Ammon's horn (tissue), 1 donor: ENCODE measurements around the gene RAB3B.
"Not testable (repeated sequence)": the region's sequence is repeated elsewhere in the genome, so short reads cannot be mapped to it uniquely, and the experiment has no call there.

ENCODE experiments used
- DNase-seq: peaks from one replicate; pipeline ENCODE4 v3.0.0-alpha.2; 2016; ENCODE audit warnings: low spot score

RAB3B gene

GRCh38 chr1:51989582-51990477 lies 670 bp downstream of the RAB3B start:
- DNase-seq = no peak

GRCh38 chr1:51988254-51988653 lies 2.2 kb downstream of the RAB3B start:
- DNase-seq = no peak

- DNase-seq = no peak
These were observed 3.8 kb downstream of the RAB3B start for GRCh38 chr1:51986718-51987117.

GRCh38 chr1:51982161-51982560 lies 8.3 kb downstream of the RAB3B start:
- DNase-seq = no peak

- no peak for DNase-seq
These were observed 8.9 kb downstream of the RAB3B start for GRCh38 chr1:51981555-51981954.

- no peak for DNase-seq
These were observed 12.4 kb downstream of the RAB3B start for GRCh38 chr1:51978099-51978498.

GRCh38 chr1:51976846-51977602 lies 13.5 kb downstream of the RAB3B start:
- DNase-seq = no peak

- DNase-seq = no peak
These were observed 16.7 kb downstream of the RAB3B start for GRCh38 chr1:51973587-51974474.

- no peak for DNase-seq
These were observed 21.3 kb downstream of the RAB3B start for GRCh38 chr1:51969038-51969705.

- no peak for DNase-seq
These were observed 21.9 kb downstream of the RAB3B start for GRCh38 chr1:51968632-51969031.

GRCh38 chr1:51967213-51967791 lies 23.2 kb downstream of the RAB3B start:
- not testable (repeated sequence) for DNase-seq

GRCh38 chr1:51966559-51966958 lies 23.9 kb downstream of the RAB3B start:
- no peak for DNase-seq

GRCh38 chr1:51964309-51964696 lies 26.2 kb downstream of the RAB3B start:
- no peak for DNase-seq

GRCh38 chr1:51963592-51964308 lies 26.8 kb downstream of the RAB3B start:
- DNase-seq = no peak

GRCh38 chr1:51962486-51963356 lies 27.8 kb downstream of the RAB3B start:
- DNase-seq = no peak

- no peak for DNase-seq
These were observed 28.5 kb downstream of the RAB3B start for GRCh38 chr1:51961954-51962353.

GRCh38 chr1:51961231-51961630 lies 29.3 kb downstream of the RAB3B start:
- no peak for DNase-seq

GRCh38 chr1:51960262-51960661 lies 30.2 kb downstream of the RAB3B start:
- no peak for DNase-seq

GRCh38 chr1:51958824-51959223 lies 31.7 kb downstream of the RAB3B start:
- no peak for DNase-seq

- no peak for DNase-seq
These were observed 32.9 kb downstream of the RAB3B start for GRCh38 chr1:51957618-51958017.
